Choroid plexus epithelial cell (primary cell): ENCODE measurements around the gene NAGA.

Experiments used
- DNase-seq: peaks from one replicate; pipeline ENCODE4 v3.0.0-alpha.2; 2010; ENCODE audit warnings: low read depth
- H3K4me3 ChIP-seq: 2 replicates; pipeline ENCODE4 v1.5.1; 2011; ENCODE audit warnings: low read depth, mild to moderate bottlenecking, control low read depth, low read length, moderate library complexity
- TF ChIP-seq, protein P1 (sequence below): conservative IDR thresholded peaks from 2 replicates; pipeline ENCODE4 v1.5.1; 2011; ENCODE audit warnings: low read depth, mild to moderate bottlenecking, control low read depth, inconsistent platforms, low read length, moderate library complexity

NAGA gene

GRCh38 chr22:42033263-42034181 is 37.1 kb downstream of the NAGA start:
- no peak for DNase-seq
- H3K4me3 ChIP-seq, result no peak overlapping the region
- TF ChIP-seq, protein P1, sequence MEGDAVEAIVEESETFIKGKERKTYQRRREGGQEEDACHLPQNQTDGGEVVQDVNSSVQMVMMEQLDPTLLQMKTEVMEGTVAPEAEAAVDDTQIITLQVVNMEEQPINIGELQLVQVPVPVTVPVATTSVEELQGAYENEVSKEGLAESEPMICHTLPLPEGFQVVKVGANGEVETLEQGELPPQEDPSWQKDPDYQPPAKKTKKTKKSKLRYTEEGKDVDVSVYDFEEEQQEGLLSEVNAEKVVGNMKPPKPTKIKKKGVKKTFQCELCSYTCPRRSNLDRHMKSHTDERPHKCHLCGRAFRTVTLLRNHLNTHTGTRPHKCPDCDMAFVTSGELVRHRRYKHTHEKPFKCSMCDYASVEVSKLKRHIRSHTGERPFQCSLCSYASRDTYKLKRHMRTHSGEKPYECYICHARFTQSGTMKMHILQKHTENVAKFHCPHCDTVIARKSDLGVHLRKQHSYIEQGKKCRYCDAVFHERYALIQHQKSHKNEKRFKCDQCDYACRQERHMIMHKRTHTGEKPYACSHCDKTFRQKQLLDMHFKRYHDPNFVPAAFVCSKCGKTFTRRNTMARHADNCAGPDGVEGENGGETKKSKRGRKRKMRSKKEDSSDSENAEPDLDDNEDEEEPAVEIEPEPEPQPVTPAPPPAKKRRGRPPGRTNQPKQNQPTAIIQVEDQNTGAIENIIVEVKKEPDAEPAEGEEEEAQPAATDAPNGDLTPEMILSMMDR, result no peak

GRCh38 chr22:42026705-42027104 is 43.9 kb downstream of the NAGA start:
- TF ChIP-seq, protein P1, result no peak
- H3K4me3 ChIP-seq, result no peak overlapping the region
- DNase-seq, result no peak

GRCh38 chr22:42025421-42025820 is 45.2 kb downstream of the NAGA start:
- H3K4me3 ChIP-seq, result no peak overlapping the region
- TF ChIP-seq, protein P1, result no peak
- DNase-seq, result no peak

DNA sequence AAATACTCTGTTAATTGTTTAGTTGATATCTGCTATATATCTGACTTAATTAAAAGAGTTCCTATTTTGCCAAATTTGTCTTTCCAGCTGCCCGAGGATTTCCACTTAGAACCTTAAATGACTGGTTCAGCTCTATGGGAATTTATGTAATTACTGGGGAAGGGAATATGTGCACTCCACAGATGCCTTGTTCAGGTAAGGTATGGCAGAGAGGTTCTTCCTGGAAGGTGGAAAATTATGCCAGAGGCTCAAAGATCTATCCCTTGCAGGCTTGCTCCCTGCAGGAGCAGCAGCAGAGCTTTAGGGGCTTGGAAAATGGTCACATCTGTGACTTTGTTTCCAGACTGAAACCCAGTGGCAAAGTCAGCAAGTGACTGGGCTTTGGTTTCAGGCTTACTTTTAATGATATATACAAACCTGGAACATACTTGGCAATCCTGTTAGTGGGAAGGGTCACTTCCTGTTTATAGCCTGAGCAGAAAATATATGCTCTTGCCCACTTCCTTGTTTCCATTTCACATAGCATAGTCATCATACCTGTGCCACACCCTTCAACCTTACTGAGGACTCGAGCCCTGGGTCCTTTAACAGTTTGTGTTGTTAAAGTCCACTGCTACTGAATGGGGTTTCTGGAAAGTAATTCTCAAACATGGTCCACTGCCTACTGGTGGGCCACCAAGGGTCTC is 48.3 kb downstream of the NAGA start:
- DNase-seq, result no peak
- no peak overlapping the region for H3K4me3 ChIP-seq
- TF ChIP-seq, protein P1, result no peak

- TF ChIP-seq, protein P1, result no peak
- no peak for DNase-seq
- H3K4me3 ChIP-seq, result no peak overlapping the region
These were observed 49.0 kb downstream of the NAGA start for GRCh38 chr22:42021571-42021970.

DNA sequence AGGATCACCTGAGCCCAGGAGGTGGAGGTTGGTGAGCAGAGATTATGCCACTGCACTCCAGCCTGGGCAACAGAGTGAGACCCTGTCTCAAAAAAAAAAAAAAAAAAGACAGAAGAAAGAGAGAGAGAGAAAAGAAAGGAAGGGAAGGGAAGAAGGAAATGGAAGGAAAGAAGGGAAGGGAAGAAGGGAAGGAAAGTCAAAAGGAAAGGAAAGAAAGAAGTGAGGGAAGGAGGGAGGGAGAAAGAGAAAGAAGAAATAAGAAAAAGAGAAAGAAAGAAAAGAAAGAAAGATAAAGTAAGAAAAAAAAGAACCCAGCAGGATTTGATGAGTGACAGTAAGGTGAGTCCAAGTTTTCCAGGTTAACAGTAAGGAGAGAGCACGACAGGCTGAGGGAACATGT is 52.4 kb downstream of the NAGA start:
- H3K4me3 ChIP-seq, result no peak overlapping the region
- TF ChIP-seq, protein P1, result no peak
- DNase-seq, result no peak
